DOHH2 (cell line): ENCODE data around the gene HYAL1.

Experiments
- H3F3A ChIP-seq: fragments of 200-600 bp; sonication (generic), shearing (Covaris generic); 2 replicates; pipeline ENCODE4 v1.6.0; 2016; ENCODE audit warnings: antibody characterized with exemption, mild to moderate bottlenecking; ENCODE audit not compliant: control insufficient read depth, insufficient read depth
- H3K27ac ChIP-seq: fragments of 200-600 bp; sonication (generic); 2 replicates; pipeline ENCODE4 v1.5.1; 2014; ENCODE audit warnings: low read depth, mild to moderate bottlenecking, low read length, moderate library complexity
- H3K27me3 ChIP-seq: fragments of 200-600 bp; sonication (generic); 2 replicates; pipeline ENCODE4 v1.6.1; 2014; ENCODE audit warnings: mild to moderate bottlenecking, low read length, mixed read lengths; ENCODE audit not compliant: control insufficient read depth
- H3K36me3 ChIP-seq: fragments of 200-600 bp; sonication (generic); 2 replicates; pipeline ENCODE4 v1.6.1; 2014; ENCODE audit warnings: mild to moderate bottlenecking, low read length, moderate library complexity, mixed read lengths; ENCODE audit not compliant: control insufficient read depth
- H3K4me1 ChIP-seq: fragments of 200-600 bp; sonication (generic); 2 replicates; pipeline ENCODE4 v1.6.1; 2014; ENCODE audit warnings: mild to moderate bottlenecking, low read length, mixed read lengths; ENCODE audit not compliant: control insufficient read depth
- H3K4me2 ChIP-seq: fragments of 200-600 bp; sonication (generic); 2 replicates; pipeline ENCODE4 v1.6.0; 2014; ENCODE audit warnings: mild to moderate bottlenecking, low read length, moderate library complexity
- H3K4me3 ChIP-seq: fragments of 200-600 bp; sonication (generic); 2 replicates; pipeline ENCODE4 v1.5.1; 2014; ENCODE audit warnings: mild to moderate bottlenecking, low read length, mixed read lengths
- H3K79me2 ChIP-seq: fragments of 200-600 bp; sonication (generic); 2 replicates; pipeline ENCODE4 v1.6.1; 2014; ENCODE audit warnings: mild to moderate bottlenecking, low read length, mixed read lengths; ENCODE audit not compliant: control insufficient read depth
- H3K9me2 ChIP-seq: fragments of 200-600 bp; sonication (generic); replicated peaks from 2 replicates; pipeline ENCODE4 v1.6.1; 2014; ENCODE audit warnings: mild to moderate bottlenecking, low read length, mixed read lengths; ENCODE audit not compliant: control insufficient read depth
- H3K9me3 ChIP-seq: fragments of 200-600 bp; sonication (generic); 2 replicates; pipeline ENCODE4 v1.6.1; 2014; ENCODE audit warnings: antibody characterized with exemption, low read length, mixed read lengths; ENCODE audit not compliant: control insufficient read depth, insufficient read depth
- H4K20me1 ChIP-seq: fragments of 200-600 bp; sonication (generic); 2 replicates; pipeline ENCODE4 v1.6.0; 2014; ENCODE audit warnings: low read depth, mild to moderate bottlenecking, antibody characterized with exemption, low read length, moderate library complexity; ENCODE audit not compliant: control insufficient read depth, insufficient read depth
- CTCF ChIP-seq: fragments of 200-600 bp; sonication (generic); IDR thresholded peaks from one replicate; pipeline ENCODE4 v1.5.1; 2014; ENCODE audit warnings: antibody characterized with exemption, mild to moderate bottlenecking, low read depth, low read length; ENCODE audit not compliant: poor library complexity, severe bottlenecking
- EZH2phosphoT487 ChIP-seq: fragments of 200-600 bp; sonication (generic); IDR thresholded peaks from 2 replicates; pipeline ENCODE4 v1.6.1; 2017; ENCODE audit warnings: borderline replicate concordance, mild to moderate bottlenecking, antibody characterized with exemption, low read length, moderate library complexity, mixed read lengths

HYAL1 gene

GRCh38 chr3:50269460-50269859 is 33.9 kb downstream of the HYAL1 start:
- H3K79me2 ChIP-seq: no peaks in the 10 kb centered on the region
- H3K4me3 ChIP-seq: no peak overlapping the region
- no peak overlapping the region for H3K27ac ChIP-seq
- H3K9me3 ChIP-seq: no peaks in the 10 kb centered on the region
- peaks cover 50% of the 10 kb centered on the region for H3K27me3 ChIP-seq
- H3K4me2 ChIP-seq: no peak overlapping the region
- H4K20me1 ChIP-seq: no peaks in the 10 kb centered on the region
- no peaks in the 10 kb centered on the region for H3K36me3 ChIP-seq
- TF ChIP-seq EZH2phosphoT487 (no peak), CTCF (no peak)
- H3K9me2 ChIP-seq: no peaks in the 10 kb centered on the region
- H3K4me1 ChIP-seq: peaks cover 12% of the 10 kb centered on the region
- no peaks in the 10 kb centered on the region for H3F3A ChIP-seq

GRCh38 chr3:50268703-50269451 is 34.5 kb downstream of the HYAL1 start, which contains the start of gene SEMA3B:
TSS of gene SEMA3B (plus strand) at chr3:50269147. CDS start at chr3:50269241, 94 bp downstream.
- Histone ChIP-seq H3K36me3 (no peaks in the 10 kb centered on the region), H3K9me3 (no peaks in the 10 kb centered on the region), H3K9me2 (no peaks in the 10 kb centered on the region), H3K27me3 (peaks cover 44% of the 10 kb centered on the region), H3K27ac (no peak within 1 kb of the TSS), H4K20me1 (no peaks in the 10 kb centered on the region), H3K4me2 (no peak within 1 kb of the TSS), H3F3A (no peaks in the 10 kb centered on the region), H3K4me3 (no peak within 1 kb of the TSS), H3K79me2 (no peaks in the 10 kb centered on the region), H3K4me1 (peaks cover 7% of the 10 kb centered on the region)
- no peak for TF ChIP-seq EZH2phosphoT487
- TF ChIP-seq CTCF: no peak

- no peaks in the 10 kb centered on the region for H4K20me1 ChIP-seq
- H3K9me2 ChIP-seq: no peaks in the 10 kb centered on the region
- H3K4me2 ChIP-seq: no peak overlapping the region
- H3K9me3 ChIP-seq: no peaks in the 10 kb centered on the region
- no peak overlapping the region for H3K27ac ChIP-seq
- peaks cover 39% of the 10 kb centered on the region for H3K27me3 ChIP-seq
- H3K4me3 ChIP-seq: no peak overlapping the region
- no peaks in the 10 kb centered on the region for H3K79me2 ChIP-seq
- H3K4me1 ChIP-seq: peaks cover 5% of the 10 kb centered on the region
- no peaks in the 10 kb centered on the region for H3F3A ChIP-seq
- H3K36me3 ChIP-seq: no peaks in the 10 kb centered on the region
- TF ChIP-seq EZH2phosphoT487: no peak
- TF ChIP-seq CTCF: no peak
Observed at GRCh38 chr3:50268276-50268675, 35.1 kb downstream of the HYAL1 start.
